Fibroblast of lung (primary cell): ENCODE measurements around the gene IER3IP1. TPM values are rescaled to one million over a fixed set of nuclear protein-coding genes. Genes with fewer than 3 reads are reported as not detected.

ENCODE experiments used
- DNase-seq, 2 donors: peaks; one replicate each; pipeline versions ENCODE4 v3.0.0 to v3.0.0-alpha.2; 2010; ENCODE audit warnings: low read depth in 2 of 2
- H2AFZ ChIP-seq: 2 replicates; pipeline ENCODE4 v1.5.1; 2012; ENCODE audit warnings: low read length, control low read depth, inconsistent platforms
- H3K27ac ChIP-seq: 2 replicates; pipeline ENCODE4 v1.5.1; 2011; ENCODE audit warnings: low read length, control low read depth; ENCODE audit not compliant: insufficient read depth
- H3K27me3 ChIP-seq: 2 replicates; pipeline ENCODE4 v1.5.1; 2011; ENCODE audit warnings: mild to moderate bottlenecking, low read length; ENCODE audit not compliant: control insufficient read depth, insufficient read depth
- H3K36me3 ChIP-seq: 2 replicates; pipeline ENCODE4 v1.5.1; 2011; ENCODE audit warnings: low read length; ENCODE audit not compliant: control insufficient read depth, insufficient read depth
- H3K4me1 ChIP-seq: 2 replicates; pipeline ENCODE4 v1.5.1; 2011; ENCODE audit warnings: low read length; ENCODE audit not compliant: control insufficient read depth, insufficient read depth; ENCODE audit errors: extremely low read depth
- H3K4me2 ChIP-seq: 2 replicates; pipeline ENCODE4 v1.5.1; 2011; ENCODE audit warnings: low read length, control low read depth; ENCODE audit not compliant: insufficient read depth; ENCODE audit errors: extremely low read depth
- H3K4me3 ChIP-seq, 4 experiments: fragments of 200-600 bp in 1 of 4; sonication (generic) in 1 of 4; replicated peaks in 1 of 4; 2 replicates each; pipeline ENCODE4 v1.5.1; 2011 to 2016; ENCODE audit warnings: low read length in 4 of 4, low read depth in 3 of 4, mild to moderate bottlenecking in 3 of 4, control low read depth in 2 of 4, inconsistent platforms in 1 of 4, mixed read lengths in 1 of 4; ENCODE audit not compliant: insufficient read depth in 1 of 4; ENCODE audit errors: control extremely low read depth in 1 of 4
- H3K79me2 ChIP-seq: 2 replicates; pipeline ENCODE4 v1.5.1; 2012; ENCODE audit warnings: mild to moderate bottlenecking, low read length, inconsistent platforms; ENCODE audit not compliant: control insufficient read depth, insufficient read depth
- H3K9ac ChIP-seq: 2 replicates; pipeline ENCODE4 v1.5.1; 2011; ENCODE audit warnings: mild to moderate bottlenecking, low read length, control low read depth; ENCODE audit not compliant: insufficient read depth
- H3K9me3 ChIP-seq: 2 replicates; pipeline ENCODE4 v1.5.1; 2012; ENCODE audit warnings: low read depth, low read length; ENCODE audit not compliant: control insufficient read depth, insufficient read depth
- H4K20me1 ChIP-seq: 2 replicates; pipeline ENCODE4 v1.5.1; 2011; ENCODE audit warnings: low read length; ENCODE audit not compliant: control insufficient read depth, insufficient read depth; ENCODE audit errors: extremely low read depth
- CTCF ChIP-seq, 2 donors: IDR thresholded peaks in 1 of 2; conservative IDR thresholded peaks in 1 of 2; 1 replicate in 1 of 2; 2 replicates in 1 of 2; pipeline ENCODE4 v1.5.1; 2011 to 2012; ENCODE audit warnings: low read length in 2 of 2, control low read depth in 1 of 2, inconsistent platforms in 1 of 2, low read depth in 1 of 2, mild to moderate bottlenecking in 1 of 2
- EZH2 ChIP-seq: IDR thresholded peaks from 2 replicates; pipeline ENCODE4 v1.5.1; 2012; ENCODE audit warnings: low read length, control low read depth, mild to moderate bottlenecking; ENCODE audit errors: missing control alignments
- polyA plus RNA-seq, 2 donors: library from polyadenylated mRNA; depleted of rRNA in 1 of 2; stranded (reverse) in 1 of 2; unstranded in 1 of 2; fragments of >200 nt; gene quantifications; 2 replicates each; pipeline ENCODE4 v1.2.1, GENCODE V29; 2011 to 2012; ENCODE audit warnings: missing spikeins in 1 of 2
- total RNA-seq: library from RNA; depleted of rRNA; stranded (reverse); fragments of >200 nt; gene quantifications from 2 replicates; pipeline ENCODE4 v1.2.1, GENCODE V29; 2014

Gene IER3IP1
- total and polyA plus RNA-seq, 2 donors (not counting 1 experiment from before 2014, with no cell fraction given), result 26.2 to 47.9 TPM

GRCh38 chr18:47180765-47181164 is 4.6 kb upstream of the IER3IP1 start:
- no peaks in the 10 kb centered on the region for H4K20me1 ChIP-seq
- DNase-seq, result no peak
- no peaks in the 10 kb centered on the region for H3K9me3 ChIP-seq
- H3K9ac ChIP-seq, result no peak overlapping the region
- no peak overlapping the region for H3K4me3 ChIP-seq
- H2AFZ ChIP-seq, result no peak overlapping the region
- peaks cover under 1% of the 10 kb centered on the region for H3K79me2 ChIP-seq
- peaks cover 6% of the 10 kb centered on the region for H3K27me3 ChIP-seq
- TF ChIP-seq EZH2, result no peak
- no peak for TF ChIP-seq CTCF (conservative IDR thresholded peaks at IDR 0.05 in 1 of 2, IDR thresholded peaks at IDR 0.05 in 1 of 2; ENCODE audit: low read depth in 1 of 2, low read length in 2 of 2)
- H3K4me2 ChIP-seq, result no peak overlapping the region
- H3K36me3 ChIP-seq, result no peaks in the 10 kb centered on the region
- no peaks in the 10 kb centered on the region for H3K4me1 ChIP-seq
- no peak overlapping the region for H3K27ac ChIP-seq

GRCh38 chr18:47179520-47179919 is 3.4 kb upstream of the IER3IP1 start:
- Histone ChIP-seq H3K27me3 (peaks cover 6% of the 10 kb centered on the region), H2AFZ (no peak overlapping the region), H3K9ac (no peak overlapping the region), H3K4me3 (no peak overlapping the region), H4K20me1 (no peaks in the 10 kb centered on the region), H3K4me2 (no peak overlapping the region), H3K36me3 (no peaks in the 10 kb centered on the region), H3K79me2 (peaks cover 11% of the 10 kb centered on the region), H3K9me3 (no peaks in the 10 kb centered on the region), H3K4me1 (peaks cover 2% of the 10 kb centered on the region), H3K27ac (no peak overlapping the region)
- peak in 1 of 2 donors; percentile 5 for DNase-seq
- TF ChIP-seq CTCF (conservative IDR thresholded peaks at IDR 0.05 in 1 of 2, IDR thresholded peaks at IDR 0.05 in 1 of 2; ENCODE audit: low read depth in 1 of 2, low read length in 2 of 2) (no peak), EZH2 (no peak)

GRCh38 chr18:47175283-47175897 is 774 bp downstream of the IER3IP1 start:
- no peaks in the 10 kb centered on the region for H4K20me1 ChIP-seq
- H3K36me3 ChIP-seq, result no peaks in the 10 kb centered on the region
- peak overlapping the region; percentile 77 for H3K9ac ChIP-seq
- DNase-seq, result peak in 1 of 2 donors; percentile 5
- peaks cover 2% of the 10 kb centered on the region for H3K4me1 ChIP-seq
- peaks cover 6% of the 10 kb centered on the region for H3K27me3 ChIP-seq
- H3K4me3 ChIP-seq, result peak overlapping the region; percentile 63 to 97 (median 79)
- peak overlapping the region; percentile 87 for H3K4me2 ChIP-seq
- H3K79me2 ChIP-seq, result peaks cover 47% of the 10 kb centered on the region
- H3K27ac ChIP-seq, result peak overlapping the region; percentile 68
- no peaks in the 10 kb centered on the region for H3K9me3 ChIP-seq
- peak overlapping the region; percentile 33 for H2AFZ ChIP-seq
- TF ChIP-seq EZH2, result no peak
- TF ChIP-seq CTCF (conservative IDR thresholded peaks at IDR 0.05 in 1 of 2, IDR thresholded peaks at IDR 0.05 in 1 of 2; ENCODE audit: low read depth in 1 of 2, low read length in 2 of 2), result no peak
